ENCODE measurements around the gene ADAMTS2.

The ADAMTS2 gene

GRCh38 chr5:179345433-179346321 is at the start of gene ADAMTS2:
Gene ADAMTS2, minus strand, starts transcription at chr5:179345461. Its CDS starts 133 bp downstream, at chr5:179345328.
- DNase-seq, result no peak

- DNase-seq, result no peak
Measured at GRCh38 chr5:179393078-179393477, 47.8 kb upstream of the ADAMTS2 start.

- DNase-seq, result no peak
Measured at GRCh38 chr5:179387151-179388110, 42.2 kb upstream of the ADAMTS2 start.

- DNase-seq, result no peak
Measured at GRCh38 chr5:179385914-179386313, 40.7 kb upstream of the ADAMTS2 start.

GRCh38 chr5:179382486-179382885 is 37.2 kb upstream of the ADAMTS2 start:
- DNase-seq, result no peak

- no peak for DNase-seq
Measured at GRCh38 chr5:179381691-179382090, 36.4 kb upstream of the ADAMTS2 start.

- DNase-seq, result no peak
Measured at GRCh38 chr5:179380211-179381035, 35.2 kb upstream of the ADAMTS2 start.

GRCh38 chr5:179379321-179379890 is 34.1 kb upstream of the ADAMTS2 start:
- DNase-seq, result no peak

- no peak for DNase-seq
Measured at GRCh38 chr5:179378441-179379271, 33.4 kb upstream of the ADAMTS2 start.

GRCh38 chr5:179378116-179378440 is 32.8 kb upstream of the ADAMTS2 start:
- DNase-seq, result no peak

- no peak for DNase-seq
Measured at GRCh38 chr5:179377421-179378115, 32.3 kb upstream of the ADAMTS2 start.

GRCh38 chr5:179376701-179377420 is 31.6 kb upstream of the ADAMTS2 start:
- DNase-seq, result no peak

- DNase-seq, result no peak
Measured at GRCh38 chr5:179375831-179376365, 30.6 kb upstream of the ADAMTS2 start.

GRCh38 chr5:179375236-179375685 is 30.0 kb upstream of the ADAMTS2 start:
- DNase-seq, result no peak

- DNase-seq, result no peak
Measured at GRCh38 chr5:179374506-179375235, 29.4 kb upstream of the ADAMTS2 start.

- no peak for DNase-seq
Measured at GRCh38 chr5:179373961-179374505, 28.8 kb upstream of the ADAMTS2 start.

- no peak for DNase-seq
Measured at GRCh38 chr5:179373101-179373934, 28.1 kb upstream of the ADAMTS2 start.

Data from activated CD4-positive, CD25-positive, alpha-beta regulatory T cell treated with anti-CD3 and anti-CD28 coated beads, Interleukin-2, amount 50 U/mL, for 72 hours (primary cell).